HepG2 (cell line): ENCODE data around the gene OR52I2.

Experiments used
- ARID3A ChIP-seq: IDR thresholded peaks from 2 replicates; pipeline ENCODE4 v1.6.1; 2012; ENCODE audit warnings: low read depth, low read length, improper control_type of control experiment
- KDM1A ChIP-seq: IDR thresholded peaks from 2 replicates; pipeline ENCODE4 v1.6.1; 2016; ENCODE audit warnings: missing compliant biosample characterization
- TF ChIP-seq, protein P1 (sequence below): sonication (generic); formaldehyde crosslinking; IDR thresholded peaks from 2 replicates; pipeline ENCODE4 v1.5.1; 2020; ENCODE audit warnings: mild to moderate bottlenecking, missing genetic modification reagents, moderate library complexity

- TF ChIP-seq KDM1A (CRISPR knock-in tag) (no peak), ARID3A (no peak)
- TF ChIP-seq, protein P1, sequence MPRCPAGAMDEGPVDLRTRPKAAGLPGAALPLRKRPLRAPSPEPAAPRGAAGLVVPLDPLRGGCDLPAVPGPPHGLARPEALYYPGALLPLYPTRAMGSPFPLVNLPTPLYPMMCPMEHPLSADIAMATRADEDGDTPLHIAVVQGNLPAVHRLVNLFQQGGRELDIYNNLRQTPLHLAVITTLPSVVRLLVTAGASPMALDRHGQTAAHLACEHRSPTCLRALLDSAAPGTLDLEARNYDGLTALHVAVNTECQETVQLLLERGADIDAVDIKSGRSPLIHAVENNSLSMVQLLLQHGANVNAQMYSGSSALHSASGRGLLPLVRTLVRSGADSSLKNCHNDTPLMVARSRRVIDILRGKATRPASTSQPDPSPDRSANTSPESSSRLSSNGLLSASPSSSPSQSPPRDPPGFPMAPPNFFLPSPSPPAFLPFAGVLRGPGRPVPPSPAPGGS (CRISPR knock-in tag) = no peak
These were observed 25.6 kb downstream of the OR52I2 start for GRCh38 chr11:4607096-4607495.
